ENCODE data around the gene POLD2. TPM values are rescaled to one million over a fixed set of nuclear protein-coding genes. Genes with fewer than 3 reads are reported as not detected.

POLD2 gene
- total RNA-seq, 2 donors from 2014 or later: 38.7 to 43.8 TPM

- H3K4me3 ChIP-seq: peak within 1 kb of the TSS; percentile 78
- ATAC-seq (ENCODE audit: insufficient number of reproducible peaks, low FRiP score, low read depth) (no peak), DNase-seq (ENCODE audit: low spot score) (no peak)
- H3K36me3 ChIP-seq: peaks cover 18% of the 10 kb centered on the region
- no peaks in the 10 kb centered on the region for H3K9me3 ChIP-seq
- peak within 1 kb of the TSS; percentile 99 to 100 for H3K27ac ChIP-seq
- no peak for TF ChIP-seq CTCF (IDR thresholded peaks at IDR 0.05)
- H3K27me3 ChIP-seq (replicated peaks; ENCODE audit: insufficient read depth): no peaks in the 10 kb centered on the region
- H3K4me1 ChIP-seq (ENCODE audit: control insufficient read depth in 1 of 2, low read depth in 2 of 2): peaks cover 50 to 84% of the 10 kb centered on the region in 2 donors
These were observed 19.2 kb downstream of the POLD2 start, which contains the start of gene AEBP1 for GRCh38 chr7:44103923-44104859. TSS of gene AEBP1 (plus strand) at chr7:44104345. CDS start at chr7:44104666, 321 bp downstream.

- Histone ChIP-seq H3K36me3 (peaks cover 11% of the 10 kb centered on the region), H3K4me3 (peak overlapping the region; percentile 78), H3K27ac (peak overlapping the region; percentile 96 to 100), H3K9me3 (no peaks in the 10 kb centered on the region), H3K4me1 (ENCODE audit: control insufficient read depth in 1 of 2, low read depth in 2 of 2) (peaks cover 45 to 79% of the 10 kb centered on the region in 2 donors), H3K27me3 (replicated peaks; ENCODE audit: insufficient read depth) (no peaks in the 10 kb centered on the region)
- ATAC-seq (ENCODE audit: insufficient number of reproducible peaks, low FRiP score, low read depth) (no peak), DNase-seq (ENCODE audit: low spot score) (no peak)
- no peak for TF ChIP-seq CTCF (IDR thresholded peaks at IDR 0.05)
These were observed 19.8 kb downstream of the POLD2 start for GRCh38 chr7:44103566-44103922.

- Histone ChIP-seq H3K36me3 (peaks cover 6% of the 10 kb centered on the region), H3K27ac (peak overlapping the region; percentile 96 to 100), H3K27me3 (replicated peaks; ENCODE audit: insufficient read depth) (no peaks in the 10 kb centered on the region), H3K9me3 (no peaks in the 10 kb centered on the region), H3K4me3 (no peak overlapping the region), H3K4me1 (ENCODE audit: control insufficient read depth in 1 of 2, low read depth in 2 of 2) (peaks cover 40 to 74% of the 10 kb centered on the region in 2 donors)
- DNase-seq (ENCODE audit: low spot score) (no peak), ATAC-seq (ENCODE audit: insufficient number of reproducible peaks, low FRiP score, low read depth) (no peak)
- no peak for TF ChIP-seq CTCF (IDR thresholded peaks at IDR 0.05)
These were observed 20.3 kb downstream of the POLD2 start for GRCh38 chr7:44102846-44103565.

GRCh38 chr7:44101966-44102845 lies 21.1 kb downstream of the POLD2 start:
- Histone ChIP-seq H3K27me3 (replicated peaks; ENCODE audit: insufficient read depth) (no peaks in the 10 kb centered on the region), H3K27ac (peak overlapping the region; percentile 96 to 100), H3K36me3 (no peaks in the 10 kb centered on the region), H3K4me3 (no peak overlapping the region), H3K4me1 (ENCODE audit: control insufficient read depth in 1 of 2, low read depth in 2 of 2) (peaks cover 32 to 66% of the 10 kb centered on the region in 2 donors), H3K9me3 (no peaks in the 10 kb centered on the region)
- ATAC-seq (ENCODE audit: insufficient number of reproducible peaks, low FRiP score, low read depth) (peak; percentile 67), DNase-seq (ENCODE audit: low spot score) (peak; percentile 82)
- TF ChIP-seq CTCF (IDR thresholded peaks at IDR 0.05): no peak
